ENCODE data around the gene HOXA13. TPM values are rescaled to one million over a fixed set of nuclear protein-coding genes. Genes with fewer than 3 reads are reported as not detected.

The HOXA13 gene
- total RNA-seq, 1 experiment from 2014 or later, result not detected

DNA sequence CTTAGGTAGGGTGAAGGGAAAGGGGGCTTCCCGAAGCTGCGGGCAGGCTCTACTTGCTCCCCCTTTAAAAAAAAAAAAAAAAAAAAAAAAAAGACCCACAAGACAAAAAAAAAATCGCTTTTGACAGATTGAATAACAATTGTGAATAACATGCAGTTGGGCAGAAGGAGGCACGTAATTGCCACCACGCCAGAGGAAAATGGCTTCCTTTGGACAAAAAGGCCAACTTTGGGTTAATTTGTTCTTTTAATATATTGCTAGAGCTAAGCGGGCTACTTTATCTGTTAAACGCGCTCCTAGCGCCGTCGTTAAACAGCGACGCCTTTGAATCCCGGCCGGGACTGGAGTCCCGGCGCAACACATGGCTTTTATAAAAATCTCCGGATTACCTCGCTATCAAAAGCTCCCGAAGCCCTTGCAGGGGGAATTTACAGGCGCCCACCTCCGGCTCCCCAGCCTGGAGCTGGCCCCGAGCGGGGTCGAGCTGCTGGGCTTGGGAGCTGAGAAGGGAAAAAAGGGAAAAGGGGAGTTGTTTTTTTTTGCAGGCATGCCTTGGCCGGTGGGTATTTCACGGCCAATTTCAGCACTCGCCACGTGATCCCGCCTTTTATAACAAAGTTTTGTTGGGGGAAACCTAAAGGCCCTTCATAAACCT lies 16.1 kb downstream of the HOXA13 start:
- Histone ChIP-seq H2BK20ac (ENCODE audit: low read depth, low read length, poor library complexity, severe bottlenecking) (no peak overlapping the region), H3K18ac (ENCODE audit: insufficient read length, low read depth, low read length) (no peak overlapping the region), H2BK12ac (ENCODE audit: insufficient read length, low read depth, low read length) (no peak overlapping the region), H3K4me2 (ENCODE audit: insufficient read depth, insufficient read length, low read length) (no peak overlapping the region), H3K4ac (ENCODE audit: low read depth, low read length) (no peak overlapping the region), H3K79me1 (ENCODE audit: insufficient read depth, low read depth, low read length, poor library complexity, severe bottlenecking) (no peaks in the 10 kb centered on the region), H3K27me3 (ENCODE audit: insufficient read depth, low read length) (peaks cover 96% of the 10 kb centered on the region), H4K20me1 (ENCODE audit: control insufficient read depth, insufficient read depth, insufficient read length) (no peaks in the 10 kb centered on the region), H3K23me2 (ENCODE audit: insufficient read length, low read depth, low read length, poor library complexity, severe bottlenecking) (no peaks in the 10 kb centered on the region), H2BK15ac (ENCODE audit: low read depth, low read length) (no peak overlapping the region), H3K56ac (ENCODE audit: insufficient read length, low read depth, low read length) (no peak overlapping the region), H2BK5ac (ENCODE audit: insufficient read length, low read length) (no peak overlapping the region), H2BK120ac (ENCODE audit: low read depth, low read length, poor library complexity, severe bottlenecking) (no peak overlapping the region), H4K91ac (ENCODE audit: insufficient read length, low read depth, low read length) (no peak overlapping the region), H4K5ac (ENCODE audit: insufficient read length, low read depth, low read length) (no peak overlapping the region), H3K79me2 (ENCODE audit: insufficient read depth, low read length) (no peaks in the 10 kb centered on the region), H3K4me1 (ENCODE audit: insufficient read depth, low read length) (no peaks in the 10 kb centered on the region), H2AK5ac (ENCODE audit: insufficient read length, low read length) (no peak overlapping the region), H3K14ac (ENCODE audit: insufficient read depth, low read length) (no peak overlapping the region), H3K9me3 (ENCODE audit: control insufficient read depth, low read depth, low read length) (no peaks in the 10 kb centered on the region), H3K9ac (ENCODE audit: extremely low read depth, insufficient read length, low read length) (no peak overlapping the region), H4K8ac (replicated peaks; ENCODE audit: insufficient read length, low read depth, low read length) (no peak overlapping the region), H3K23ac (ENCODE audit: insufficient read length, low read depth, low read length) (no peak overlapping the region), H3T11ph (ENCODE audit: low read length) (no peak overlapping the region), H2AFZ (ENCODE audit: low read length) (no peak overlapping the region), H3K27ac (ENCODE audit: insufficient read length, low read depth, low read length) (no peak overlapping the region)
- peak; percentile 29 for DNase-seq
- no peak overlapping the region for H3K27ac Mint-ChIP-seq
- WGBS (ENCODE audit: extremely low coverage, insufficient read length, low lambda C conversion rate), result no CpG with 5 or more reads among the region's 30 CpGs
- TF ChIP-seq, protein P1, sequence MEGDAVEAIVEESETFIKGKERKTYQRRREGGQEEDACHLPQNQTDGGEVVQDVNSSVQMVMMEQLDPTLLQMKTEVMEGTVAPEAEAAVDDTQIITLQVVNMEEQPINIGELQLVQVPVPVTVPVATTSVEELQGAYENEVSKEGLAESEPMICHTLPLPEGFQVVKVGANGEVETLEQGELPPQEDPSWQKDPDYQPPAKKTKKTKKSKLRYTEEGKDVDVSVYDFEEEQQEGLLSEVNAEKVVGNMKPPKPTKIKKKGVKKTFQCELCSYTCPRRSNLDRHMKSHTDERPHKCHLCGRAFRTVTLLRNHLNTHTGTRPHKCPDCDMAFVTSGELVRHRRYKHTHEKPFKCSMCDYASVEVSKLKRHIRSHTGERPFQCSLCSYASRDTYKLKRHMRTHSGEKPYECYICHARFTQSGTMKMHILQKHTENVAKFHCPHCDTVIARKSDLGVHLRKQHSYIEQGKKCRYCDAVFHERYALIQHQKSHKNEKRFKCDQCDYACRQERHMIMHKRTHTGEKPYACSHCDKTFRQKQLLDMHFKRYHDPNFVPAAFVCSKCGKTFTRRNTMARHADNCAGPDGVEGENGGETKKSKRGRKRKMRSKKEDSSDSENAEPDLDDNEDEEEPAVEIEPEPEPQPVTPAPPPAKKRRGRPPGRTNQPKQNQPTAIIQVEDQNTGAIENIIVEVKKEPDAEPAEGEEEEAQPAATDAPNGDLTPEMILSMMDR (conservative IDR thresholded peaks at IDR 0.05), result no peak
- peaks cover 100% of the 10 kb centered on the region for H3K27me3 Mint-ChIP-seq (ENCODE audit: low read depth)
- H3K36me3 Mint-ChIP-seq (ENCODE audit: insufficient read depth in 1 of 3, low read depth in 3 of 3), result peaks cover 0 to 2% (median 0%) of the 10 kb centered on the region in 3 experiments; a peak in 4 of 7 replicates
- peaks cover 20 to 51% of the 10 kb centered on the region in 2 experiments for H3K4me1 Mint-ChIP-seq
- peaks cover 2 to 25% of the 10 kb centered on the region in 2 experiments; a peak in 2 of 5 replicates for H3K9me3 Mint-ChIP-seq
- peak overlapping the region in 1 of 2 experiments; percentile 63; a peak in 3 of 5 replicates for H3K4me3 Mint-ChIP-seq

Data from H9 (cell line).